ENCODE results near the gene DNAJB6. TPM values are rescaled to one million over a fixed set of nuclear protein-coding genes. Genes with fewer than 3 reads are reported as not detected.
"Not testable (repeated sequence)": the region's sequence is repeated elsewhere in the genome, so short reads cannot be mapped to it uniquely, and the experiment has no call there.

DNAJB6 gene
- total and polyA plus RNA-seq, 5 donors from 2014 or later = 115 to 250 (median 121) TPM

- H3K4me3 ChIP-seq (ENCODE audit: low read depth, low read length) = no peak overlapping the region
- DNase-seq (no peak), ATAC-seq (ENCODE audit: low read depth in 2 of 2) (no peak)
- H3K36me3 ChIP-seq (ENCODE audit: control insufficient read depth, insufficient read depth, low read length) = no peaks in the 10 kb centered on the region
- Mint-ChIP-seq H3K27ac (no peak overlapping the region), H3K36me3 (no peaks in the 10 kb centered on the region), H3K4me3 (no peak overlapping the region), H3K4me1 (no peaks in the 10 kb centered on the region), H3K27me3 (peaks cover 5% of the 10 kb centered on the region), H3K9me3 (peaks cover 0 to 3% (median 0%) of the 10 kb centered on the region in 7 donors)
- H3K4me1 ChIP-seq (ENCODE audit: control insufficient read depth, insufficient read depth, low read length, poor library complexity, severe bottlenecking) = no peaks in the 10 kb centered on the region
- H3K9me3 ChIP-seq (ENCODE audit: control insufficient read depth in 2 of 2, low read length in 2 of 2) = no peaks in the 10 kb centered on the region
- no peak overlapping the region for H3K27ac ChIP-seq (ENCODE audit: insufficient read depth, low read length, poor library complexity, severe bottlenecking)
- H3K27me3 ChIP-seq (ENCODE audit: control insufficient read depth, insufficient read depth, low read length) = no peaks in the 10 kb centered on the region
These were observed 109.5 kb downstream of the DNAJB6 start for GRCh38 chr7:157446322-157446721.

- H3K4me1 ChIP-seq (ENCODE audit: control insufficient read depth, insufficient read depth, low read length, poor library complexity, severe bottlenecking); H3K36me3 Mint-ChIP-seq; H3K4me3 Mint-ChIP-seq; H3K9me3 ChIP-seq (ENCODE audit: control insufficient read depth in 2 of 2, low read length in 2 of 2); H3K4me1 Mint-ChIP-seq; H3K27ac ChIP-seq (ENCODE audit: insufficient read depth, low read length, poor library complexity, severe bottlenecking); H3K4me3 ChIP-seq (ENCODE audit: low read depth, low read length); H3K27ac Mint-ChIP-seq; H3K27me3 ChIP-seq (ENCODE audit: control insufficient read depth, insufficient read depth, low read length); H3K36me3 ChIP-seq (ENCODE audit: control insufficient read depth, insufficient read depth, low read length); ATAC-seq (ENCODE audit: low read depth in 2 of 2); DNase-seq: not testable (repeated sequence)
- Mint-ChIP-seq H3K9me3 (peaks cover 0 to 16% (median 0%) of the 10 kb centered on the region in 7 donors), H3K27me3 (peaks cover 28% of the 10 kb centered on the region)
These were observed 117.2 kb downstream of the DNAJB6 start for GRCh38 chr7:157454003-157454402.

- Mint-ChIP-seq H3K36me3 (no peaks in the 10 kb centered on the region), H3K4me3 (no peak overlapping the region), H3K27ac (no peak overlapping the region), H3K4me1 (peaks cover 0 to 9% (median 2%) of the 10 kb centered on the region in 4 donors), H3K9me3 (peaks cover 0 to 11% (median 0%) of the 10 kb centered on the region in 7 donors), H3K27me3 (peaks cover 23% of the 10 kb centered on the region)
- Histone ChIP-seq H3K27ac (ENCODE audit: insufficient read depth, low read length, poor library complexity, severe bottlenecking) (no peak overlapping the region), H3K4me3 (ENCODE audit: low read depth, low read length) (no peak overlapping the region), H3K36me3 (ENCODE audit: control insufficient read depth, insufficient read depth, low read length) (no peaks in the 10 kb centered on the region), H3K4me1 (ENCODE audit: control insufficient read depth, insufficient read depth, low read length, poor library complexity, severe bottlenecking) (no peaks in the 10 kb centered on the region), H3K27me3 (ENCODE audit: control insufficient read depth, insufficient read depth, low read length) (peaks cover 3% of the 10 kb centered on the region), H3K9me3 (ENCODE audit: control insufficient read depth in 2 of 2, low read length in 2 of 2) (no peaks in the 10 kb centered on the region)
- DNase-seq = no peak
- no peak for ATAC-seq (ENCODE audit: low read depth in 2 of 2)
These were observed 120.8 kb downstream of the DNAJB6 start for GRCh38 chr7:157457355-157458253.

GRCh38 chr7:157458254-157458633 is 121.4 kb downstream of the DNAJB6 start:
- ATAC-seq (ENCODE audit: low read depth in 2 of 2) = no peak
- Mint-ChIP-seq H3K27me3 (peaks cover 23% of the 10 kb centered on the region), H3K4me3 (no peak overlapping the region), H3K27ac (no peak overlapping the region), H3K9me3 (peaks cover 0 to 5% (median 0%) of the 10 kb centered on the region in 7 donors), H3K36me3 (no peaks in the 10 kb centered on the region), H3K4me1 (peaks cover 0 to 12% (median 2%) of the 10 kb centered on the region in 4 donors)
- Histone ChIP-seq H3K4me1 (ENCODE audit: control insufficient read depth, insufficient read depth, low read length, poor library complexity, severe bottlenecking) (no peaks in the 10 kb centered on the region), H3K27me3 (ENCODE audit: control insufficient read depth, insufficient read depth, low read length) (peaks cover 3% of the 10 kb centered on the region), H3K36me3 (ENCODE audit: control insufficient read depth, insufficient read depth, low read length) (no peaks in the 10 kb centered on the region), H3K9me3 (ENCODE audit: control insufficient read depth in 2 of 2, low read length in 2 of 2) (no peaks in the 10 kb centered on the region), H3K4me3 (ENCODE audit: low read depth, low read length) (no peak overlapping the region), H3K27ac (ENCODE audit: insufficient read depth, low read length, poor library complexity, severe bottlenecking) (no peak overlapping the region)
- no peak for DNase-seq

- H3K4me1 Mint-ChIP-seq = peaks cover 0 to 15% (median 2%) of the 10 kb centered on the region in 4 donors
- Histone ChIP-seq H3K4me1 (ENCODE audit: control insufficient read depth, insufficient read depth, low read length, poor library complexity, severe bottlenecking) (no peaks in the 10 kb centered on the region), H3K36me3 (ENCODE audit: control insufficient read depth, insufficient read depth, low read length) (no peaks in the 10 kb centered on the region), H3K27me3 (ENCODE audit: control insufficient read depth, insufficient read depth, low read length) (peaks cover 3% of the 10 kb centered on the region), H3K4me3 (ENCODE audit: low read depth, low read length) (no peak overlapping the region), H3K27ac (ENCODE audit: insufficient read depth, low read length, poor library complexity, severe bottlenecking) (no peak overlapping the region), H3K9me3 (ENCODE audit: control insufficient read depth in 2 of 2, low read length in 2 of 2) (no peaks in the 10 kb centered on the region)
- no peak for ATAC-seq (ENCODE audit: low read depth in 2 of 2)
- DNase-seq = no peak
- no peak overlapping the region for H3K4me3 Mint-ChIP-seq
- peaks cover 15% of the 10 kb centered on the region for H3K27me3 Mint-ChIP-seq
- H3K27ac Mint-ChIP-seq = no peak overlapping the region
- no peaks in the 10 kb centered on the region for H3K36me3 Mint-ChIP-seq
- peaks cover 0 to 4% (median 0%) of the 10 kb centered on the region in 7 donors for H3K9me3 Mint-ChIP-seq
These were observed 123.2 kb downstream of the DNAJB6 start for GRCh38 chr7:157459966-157460365.

- Mint-ChIP-seq H3K9me3 (peaks cover 0 to 4% (median 0%) of the 10 kb centered on the region in 7 donors), H3K4me3 (no peak overlapping the region), H3K27ac (no peak overlapping the region), H3K27me3 (peaks cover 15% of the 10 kb centered on the region), H3K36me3 (no peaks in the 10 kb centered on the region), H3K4me1 (peaks cover 0 to 15% (median 2%) of the 10 kb centered on the region in 4 donors)
- no peaks in the 10 kb centered on the region for H3K27me3 ChIP-seq (ENCODE audit: control insufficient read depth, insufficient read depth, low read length)
- no peaks in the 10 kb centered on the region for H3K36me3 ChIP-seq (ENCODE audit: control insufficient read depth, insufficient read depth, low read length)
- no peaks in the 10 kb centered on the region for H3K4me1 ChIP-seq (ENCODE audit: control insufficient read depth, insufficient read depth, low read length, poor library complexity, severe bottlenecking)
- no peak for ATAC-seq (ENCODE audit: low read depth in 2 of 2)
- H3K9me3 ChIP-seq (ENCODE audit: control insufficient read depth in 2 of 2, low read length in 2 of 2) = no peaks in the 10 kb centered on the region
- H3K27ac ChIP-seq (ENCODE audit: insufficient read depth, low read length, poor library complexity, severe bottlenecking) = no peak overlapping the region
- H3K4me3 ChIP-seq (ENCODE audit: low read depth, low read length) = no peak overlapping the region
- no peak for DNase-seq
These were observed 123.9 kb downstream of the DNAJB6 start for GRCh38 chr7:157460721-157461120.

- Histone ChIP-seq H3K27ac (ENCODE audit: insufficient read depth, low read length, poor library complexity, severe bottlenecking) (no peak overlapping the region), H3K4me3 (ENCODE audit: low read depth, low read length) (no peak overlapping the region), H3K9me3 (ENCODE audit: control insufficient read depth in 2 of 2, low read length in 2 of 2) (no peaks in the 10 kb centered on the region), H3K36me3 (ENCODE audit: control insufficient read depth, insufficient read depth, low read length) (no peaks in the 10 kb centered on the region), H3K4me1 (ENCODE audit: control insufficient read depth, insufficient read depth, low read length, poor library complexity, severe bottlenecking) (no peaks in the 10 kb centered on the region), H3K27me3 (ENCODE audit: control insufficient read depth, insufficient read depth, low read length) (no peaks in the 10 kb centered on the region)
- DNase-seq (no peak), ATAC-seq (ENCODE audit: low read depth in 2 of 2) (no peak)
- Mint-ChIP-seq H3K4me1 (peaks cover 0 to 15% (median 2%) of the 10 kb centered on the region in 4 donors), H3K4me3 (no peak overlapping the region), H3K27ac (peak overlapping the region in 1 of 3 donors; percentile 20), H3K36me3 (no peaks in the 10 kb centered on the region), H3K27me3 (peaks cover 14% of the 10 kb centered on the region), H3K9me3 (peaks cover 0 to 2% (median 0%) of the 10 kb centered on the region in 7 donors)
These were observed 125.0 kb downstream of the DNAJB6 start for GRCh38 chr7:157461573-157462418.
